Parathyroid adenoma (tissue), 2 donors: Measurements from ENCODE around the gene NEK4.

ENCODE experiments used
- H2AFZ ChIP-seq: fragments of 300-600 bp; sonication (generic); one replicate; pipeline ENCODE4 v1.7.0; 2017; ENCODE audit warnings: antibody characterized with exemption, mild to moderate bottlenecking
- H3K27ac ChIP-seq: fragments of 300-600 bp; sonication (generic); one replicate; pipeline ENCODE4 v1.7.0; 2017
- H3K27me3 ChIP-seq: fragments of 300-600 bp; sonication (generic); one replicate; pipeline ENCODE4 v1.7.0; 2017; ENCODE audit warnings: low read length; ENCODE audit not compliant: control insufficient read depth, insufficient read depth
- H3K36me3 ChIP-seq: fragments of 300-600 bp; sonication (generic); one replicate; pipeline ENCODE4 v1.7.0; 2017; ENCODE audit warnings: low read length; ENCODE audit not compliant: control insufficient read depth, insufficient read depth
- H3K4me1 ChIP-seq: fragments of 300-600 bp; sonication (generic); one replicate; pipeline ENCODE4 v1.7.0; 2017; ENCODE audit warnings: control low read depth
- H3K4me2 ChIP-seq: fragments of 300-600 bp; sonication (generic); one replicate; pipeline ENCODE4 v1.7.0; 2017; ENCODE audit warnings: low read length
- H3K4me3 ChIP-seq: fragments of 300-600 bp; sonication (generic); one replicate; pipeline ENCODE4 v1.7.0; 2017; ENCODE audit warnings: low read depth, low read length
- H3K79me2 ChIP-seq: fragments of 300-600 bp; sonication (generic); one replicate; pipeline ENCODE4 v1.7.0; 2017; ENCODE audit warnings: control low read depth
- H3K9ac ChIP-seq: fragments of 300-600 bp; sonication (generic); one replicate; pipeline ENCODE4 v1.7.0; 2017; ENCODE audit warnings: mild to moderate bottlenecking
- H3K9me3 ChIP-seq: fragments of 300-600 bp; sonication (generic); one replicate; pipeline ENCODE4 v1.7.0; 2017; ENCODE audit warnings: low read length; ENCODE audit not compliant: control insufficient read depth
- TF ChIP-seq, protein P1 (sequence below): fragments of 300-600 bp; sonication (generic); IDR thresholded peaks from one replicate; pipeline ENCODE4 v1.7.0; 2017; ENCODE audit warnings: antibody characterized with exemption, mild to moderate bottlenecking
- donor health status: primary hyperparathyroidism.

Gene NEK4

DNA sequence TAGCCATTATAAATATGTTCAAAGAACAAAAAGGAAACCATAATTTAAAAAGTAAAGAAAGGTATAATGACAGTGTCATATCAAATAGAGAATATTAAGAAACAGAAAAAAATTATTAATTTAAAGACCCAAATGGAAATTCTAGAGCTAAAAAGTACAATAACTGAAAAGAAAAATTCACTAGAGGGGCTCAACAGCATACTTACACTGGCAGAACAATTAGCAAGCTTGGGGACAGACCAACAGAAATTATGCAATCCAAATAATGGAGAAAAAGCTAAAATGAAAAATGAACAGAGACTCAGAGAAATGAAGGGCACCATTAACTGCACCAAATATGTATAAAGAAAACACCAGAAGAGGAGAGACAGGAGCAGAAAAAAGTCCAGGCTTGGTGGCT, 51.1 kb downstream of the NEK4 start:
- Histone ChIP-seq H3K4me1 (peaks cover 6% of the 10 kb centered on the region), H2AFZ (no peak overlapping the region), H3K27ac (no peak overlapping the region), H3K9ac (no peak overlapping the region), H3K36me3 (no peaks in the 10 kb centered on the region), H3K4me3 (no peak overlapping the region), H3K79me2 (peaks cover 6% of the 10 kb centered on the region), H3K27me3 (no peaks in the 10 kb centered on the region), H3K4me2 (no peak overlapping the region), H3K9me3 (no peaks in the 10 kb centered on the region)
- TF ChIP-seq, protein P1, sequence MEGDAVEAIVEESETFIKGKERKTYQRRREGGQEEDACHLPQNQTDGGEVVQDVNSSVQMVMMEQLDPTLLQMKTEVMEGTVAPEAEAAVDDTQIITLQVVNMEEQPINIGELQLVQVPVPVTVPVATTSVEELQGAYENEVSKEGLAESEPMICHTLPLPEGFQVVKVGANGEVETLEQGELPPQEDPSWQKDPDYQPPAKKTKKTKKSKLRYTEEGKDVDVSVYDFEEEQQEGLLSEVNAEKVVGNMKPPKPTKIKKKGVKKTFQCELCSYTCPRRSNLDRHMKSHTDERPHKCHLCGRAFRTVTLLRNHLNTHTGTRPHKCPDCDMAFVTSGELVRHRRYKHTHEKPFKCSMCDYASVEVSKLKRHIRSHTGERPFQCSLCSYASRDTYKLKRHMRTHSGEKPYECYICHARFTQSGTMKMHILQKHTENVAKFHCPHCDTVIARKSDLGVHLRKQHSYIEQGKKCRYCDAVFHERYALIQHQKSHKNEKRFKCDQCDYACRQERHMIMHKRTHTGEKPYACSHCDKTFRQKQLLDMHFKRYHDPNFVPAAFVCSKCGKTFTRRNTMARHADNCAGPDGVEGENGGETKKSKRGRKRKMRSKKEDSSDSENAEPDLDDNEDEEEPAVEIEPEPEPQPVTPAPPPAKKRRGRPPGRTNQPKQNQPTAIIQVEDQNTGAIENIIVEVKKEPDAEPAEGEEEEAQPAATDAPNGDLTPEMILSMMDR, result no peak

DNA sequence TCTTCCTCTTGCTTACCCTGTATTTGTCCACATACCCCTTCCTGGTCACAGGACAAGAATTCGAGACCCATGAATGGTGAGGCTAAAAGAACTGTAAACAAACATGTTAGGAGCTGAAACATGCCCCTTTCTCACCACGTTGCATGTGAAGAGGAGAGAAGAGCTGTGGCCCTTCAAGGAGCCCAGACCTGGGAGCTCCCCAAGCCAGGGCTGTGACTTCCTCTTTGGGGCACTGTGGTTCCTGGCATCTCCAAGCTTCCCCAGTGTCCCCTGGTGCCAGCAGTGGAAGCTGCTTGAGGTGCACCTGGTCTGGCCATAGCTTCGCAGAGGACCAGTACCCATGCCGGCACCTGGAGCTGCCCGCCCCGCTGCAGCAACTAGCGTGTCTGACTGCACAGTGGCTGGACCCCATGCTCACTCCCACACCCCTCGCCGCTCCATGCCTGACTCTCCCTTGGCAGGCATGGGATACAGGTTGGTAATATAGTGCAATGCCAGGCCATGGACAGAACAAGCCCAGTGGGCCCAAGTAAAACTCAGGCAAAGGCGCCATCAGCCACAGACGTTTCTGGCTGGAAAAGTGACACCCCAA, 54.9 kb downstream of the NEK4 start:
- H3K79me2 ChIP-seq, result peaks cover 6% of the 10 kb centered on the region
- H3K27me3 ChIP-seq, result no peaks in the 10 kb centered on the region
- no peaks in the 10 kb centered on the region for H3K36me3 ChIP-seq
- H3K9ac ChIP-seq, result no peak overlapping the region
- no peak overlapping the region for H2AFZ ChIP-seq
- H3K4me1 ChIP-seq, result peaks cover under 1% of the 10 kb centered on the region
- no peak overlapping the region for H3K4me3 ChIP-seq
- no peak overlapping the region for H3K27ac ChIP-seq
- no peaks in the 10 kb centered on the region for H3K9me3 ChIP-seq
- TF ChIP-seq, protein P1, result no peak
- H3K4me2 ChIP-seq, result no peak overlapping the region

DNA sequence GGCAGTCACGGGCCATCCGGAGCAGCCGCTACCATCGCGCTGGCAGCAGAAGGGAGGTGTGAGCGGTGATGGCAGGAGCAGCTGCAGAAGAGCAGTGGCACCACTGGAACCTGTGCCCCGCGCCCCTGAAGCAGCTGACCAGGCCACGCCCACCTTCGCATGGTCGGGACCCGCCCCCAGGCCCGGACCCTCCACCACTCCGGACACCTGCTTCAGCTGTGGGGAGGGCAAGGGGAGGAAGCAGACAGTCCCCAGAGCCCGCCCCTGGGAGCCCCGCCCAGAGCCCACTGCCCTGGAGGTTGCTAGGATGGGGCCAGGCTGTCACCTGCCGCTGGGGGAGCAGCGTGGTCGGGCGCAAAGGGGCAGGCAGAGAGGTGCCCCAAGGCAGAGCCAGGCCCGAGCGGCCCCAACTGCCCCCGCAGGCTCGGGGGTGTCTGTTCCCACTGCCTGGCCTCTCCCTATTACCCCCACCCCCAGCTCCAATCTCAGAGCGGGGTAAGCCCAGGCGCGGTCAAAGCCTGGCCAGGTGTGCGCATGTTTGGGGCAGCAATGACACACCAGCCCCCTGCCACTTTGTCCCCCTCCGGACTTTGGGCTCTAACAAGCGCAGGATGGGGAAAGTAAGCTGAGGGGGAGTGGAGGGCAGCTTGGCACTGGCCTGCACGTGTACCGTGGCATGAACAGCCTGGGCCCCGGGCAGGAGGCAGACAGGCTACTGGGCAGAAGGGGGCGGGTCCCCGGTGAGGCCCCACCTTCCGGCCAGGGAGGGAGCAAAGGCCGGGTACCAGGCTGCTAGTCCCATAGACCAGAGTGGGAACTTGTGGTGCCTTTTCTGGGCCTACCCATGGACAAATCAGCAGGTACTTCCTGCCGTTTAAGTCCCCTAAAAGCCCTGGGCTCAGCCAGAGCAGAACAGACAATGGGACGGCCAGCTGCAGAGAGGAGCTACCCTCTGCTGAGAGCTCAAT, 56.1 kb downstream of the NEK4 start:
- Histone ChIP-seq H3K4me3 (no peak overlapping the region), H2AFZ (no peak overlapping the region), H3K27me3 (no peaks in the 10 kb centered on the region), H3K4me2 (no peak overlapping the region), H3K79me2 (peaks cover 6% of the 10 kb centered on the region), H3K4me1 (no peaks in the 10 kb centered on the region), H3K27ac (no peak overlapping the region), H3K9ac (no peak overlapping the region), H3K36me3 (no peaks in the 10 kb centered on the region), H3K9me3 (no peaks in the 10 kb centered on the region)
- TF ChIP-seq, protein P1, result no peak

DNA sequence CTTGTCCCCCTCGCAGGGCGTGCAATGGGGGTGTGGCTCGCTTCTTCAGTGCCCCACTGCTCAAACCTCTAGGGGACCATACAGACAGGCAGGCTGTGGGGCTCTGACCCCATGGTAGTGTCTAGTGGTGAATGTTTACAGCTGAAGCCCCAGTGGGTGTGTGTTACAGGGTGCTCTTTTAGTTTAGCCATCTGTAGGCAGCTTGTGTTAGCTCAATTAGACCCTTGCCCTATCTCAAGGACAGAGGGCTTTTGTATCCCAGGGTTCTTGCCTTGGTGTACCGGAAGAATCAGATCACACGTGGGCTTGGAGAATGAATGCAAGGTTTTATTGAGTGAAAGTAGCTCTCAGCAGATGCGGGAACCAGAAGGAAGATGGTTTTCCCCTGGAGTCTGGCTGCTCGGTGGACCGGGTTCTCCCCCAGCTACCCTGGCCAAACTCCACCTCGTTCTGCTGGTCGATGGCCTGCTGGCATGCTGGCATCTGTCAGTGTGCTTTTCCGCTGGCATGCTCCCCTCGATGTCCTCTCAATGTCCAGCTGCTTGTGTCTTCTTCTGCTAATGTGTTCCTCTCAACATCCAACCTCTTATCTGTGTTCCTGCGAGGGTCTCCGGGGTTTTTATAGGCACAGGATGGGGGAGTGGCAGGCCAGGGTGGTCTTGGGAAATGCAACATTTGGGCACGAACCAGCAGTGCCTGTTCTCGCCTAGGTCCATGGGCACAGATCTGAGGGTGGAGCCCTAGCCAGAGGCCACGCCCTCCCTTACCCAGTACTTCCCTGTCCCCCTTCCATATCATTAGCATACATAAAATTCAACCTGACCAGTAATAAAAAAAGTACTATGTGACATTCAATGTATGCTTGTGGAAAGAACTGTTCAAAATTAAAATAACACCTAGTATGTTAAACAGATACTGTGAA, 58.2 kb downstream of the NEK4 start:
- Histone ChIP-seq H3K4me1 (peaks cover 4% of the 10 kb centered on the region), H3K4me2 (no peak overlapping the region), H3K9me3 (no peaks in the 10 kb centered on the region), H3K27ac (no peak overlapping the region), H3K27me3 (no peaks in the 10 kb centered on the region), H3K4me3 (no peak overlapping the region), H3K9ac (no peak overlapping the region), H2AFZ (no peak overlapping the region), H3K36me3 (no peaks in the 10 kb centered on the region), H3K79me2 (peaks cover 3% of the 10 kb centered on the region)
- TF ChIP-seq, protein P1, result no peak
